8988T (cell line): ENCODE measurements around the gene PINK1.

Experiments
- DNase-seq: peaks from one replicate; pipeline ENCODE4 v3.0.0; 2011

Gene PINK1

DNA sequence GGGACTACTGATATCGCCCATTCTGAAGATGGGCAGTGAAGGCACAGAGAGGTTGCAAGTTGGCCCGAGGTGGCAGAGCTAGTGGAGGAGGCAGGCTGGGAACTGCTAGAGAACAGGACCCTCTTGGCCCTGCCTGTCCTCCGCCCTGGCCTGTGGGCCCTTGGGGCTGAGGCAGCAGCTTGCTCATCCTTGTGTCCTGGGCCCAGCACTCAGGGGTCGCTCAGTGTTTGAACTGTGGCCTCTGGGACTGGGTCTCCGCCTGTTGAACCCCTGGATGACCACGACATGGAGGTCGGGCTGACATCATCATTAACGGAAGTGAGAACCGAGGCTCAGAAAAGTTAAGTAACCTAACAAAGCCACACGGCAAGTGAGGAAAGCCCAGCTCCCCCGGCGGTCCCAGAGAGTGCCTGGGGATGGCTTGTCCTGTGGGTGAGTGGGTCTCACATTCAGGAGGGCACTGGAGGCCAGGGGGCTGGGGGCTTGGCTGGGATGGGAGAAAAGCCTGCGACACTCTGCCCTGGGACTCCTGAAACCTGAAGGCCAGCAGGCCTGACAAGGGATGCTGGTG is 50.9 kb downstream of the PINK1 start:
- no peak for DNase-seq

DNA sequence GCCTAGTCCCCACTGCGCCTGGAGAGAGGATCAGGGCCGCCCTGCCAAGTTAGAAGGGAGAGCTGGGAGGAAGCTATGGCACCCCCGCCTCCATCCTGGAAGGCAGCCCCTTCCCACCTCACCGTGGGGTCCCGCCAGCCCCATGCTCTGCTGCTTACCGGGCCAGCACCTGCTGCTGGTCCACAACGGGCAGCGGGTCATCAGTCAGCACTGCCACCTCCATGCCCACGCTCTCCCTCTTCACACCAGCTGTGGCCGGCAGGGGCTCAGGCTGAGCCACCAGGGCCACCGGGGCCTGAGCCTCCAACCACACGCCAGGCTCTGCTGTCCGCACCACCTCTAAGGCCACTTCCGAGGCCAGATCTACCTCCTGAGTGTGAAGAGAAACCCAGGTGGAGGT is 51.4 kb downstream of the PINK1 start:
- DNase-seq: no peak

- DNase-seq: no peak
These were observed 51.9 kb downstream of the PINK1 start for GRCh38 chr1:20685099-20685662.

- no peak for DNase-seq
These were observed 52.5 kb downstream of the PINK1 start for GRCh38 chr1:20685741-20686140.

DNA sequence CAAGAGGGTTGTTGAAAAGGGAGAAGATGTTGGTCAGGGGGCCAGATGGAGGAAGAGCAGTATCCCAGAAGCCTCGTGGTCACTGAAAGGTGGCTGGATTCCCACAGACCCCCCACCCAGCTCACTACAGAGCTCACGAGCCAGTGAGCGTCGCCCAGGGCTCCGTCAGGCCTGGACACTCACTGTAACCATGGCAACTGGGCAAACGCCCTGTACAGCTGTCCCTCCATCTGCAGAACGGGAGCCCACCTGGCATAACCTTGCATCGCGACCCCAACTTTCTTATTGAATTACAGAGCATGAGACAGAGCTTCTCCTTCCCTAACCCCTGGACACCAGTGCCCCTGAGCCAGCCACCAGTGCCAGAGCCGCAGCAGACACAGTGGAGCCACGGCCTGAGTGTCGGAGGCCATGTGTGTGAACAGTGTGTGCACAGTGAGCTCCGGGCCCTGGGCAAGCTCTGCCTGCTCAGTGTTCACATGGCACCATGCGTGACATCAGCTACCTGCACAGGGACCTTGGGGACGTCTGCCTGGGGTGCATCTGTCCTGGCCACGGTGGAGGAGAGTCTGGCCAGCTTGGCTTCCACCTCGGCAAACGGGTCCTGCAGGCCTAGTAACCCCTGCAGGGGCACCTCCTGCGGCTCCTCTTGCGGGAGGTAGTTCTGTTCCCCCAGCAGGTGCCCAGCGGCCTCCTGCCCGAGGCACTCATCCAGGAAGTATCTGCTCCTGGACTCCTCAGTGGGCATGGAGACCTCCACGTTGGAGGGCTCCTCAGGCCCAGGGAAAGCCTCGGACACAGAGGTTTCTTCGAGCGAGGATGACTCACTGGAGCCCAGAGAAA is 53.8 kb downstream of the PINK1 start:
- DNase-seq: no peak

GRCh38 chr1:20689645-20690056 is 56.4 kb downstream of the PINK1 start:
- no peak for DNase-seq

DNA sequence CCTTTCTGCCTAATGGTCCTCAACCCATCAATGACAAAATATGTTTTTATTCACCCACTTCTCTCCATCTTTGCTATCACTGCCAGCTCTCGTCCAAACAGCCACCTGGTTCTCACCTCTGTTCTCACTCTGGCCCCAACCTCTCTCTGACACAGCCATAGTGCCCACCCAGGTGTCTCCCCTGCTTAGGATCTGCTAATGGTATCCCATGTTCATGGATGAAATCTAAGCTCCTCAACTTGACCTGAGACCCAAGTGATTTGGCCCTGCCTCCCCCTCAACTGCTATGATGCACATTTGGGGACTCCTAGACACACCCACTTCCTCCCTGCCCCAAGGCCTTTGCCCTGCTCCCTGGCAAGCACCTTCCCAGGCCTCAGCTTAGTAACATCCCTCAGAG is 58.6 kb downstream of the PINK1 start:
- no peak for DNase-seq

DNA sequence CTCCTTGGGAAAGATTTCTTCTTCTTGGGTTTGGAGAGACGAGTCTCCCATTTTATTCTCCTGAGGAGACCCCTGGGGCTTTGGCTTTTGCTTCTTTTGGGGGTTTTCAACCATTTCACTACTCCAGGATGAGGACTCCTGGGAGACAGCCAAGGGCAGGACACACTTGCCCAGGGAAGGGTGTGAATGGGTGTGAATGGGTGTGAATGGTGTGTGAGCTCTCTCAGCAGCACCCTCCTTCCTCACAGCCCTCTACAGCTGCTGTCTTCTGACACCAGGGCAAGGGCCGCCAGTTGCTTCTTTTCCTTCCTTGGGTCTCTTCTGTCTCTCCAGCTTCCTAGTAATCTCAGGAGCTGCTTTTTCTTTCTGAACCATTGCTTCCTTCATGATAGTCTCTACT is 60.4 kb downstream of the PINK1 start:
- no peak for DNase-seq

GRCh38 chr1:20695515-20695914 is 62.3 kb downstream of the PINK1 start:
- no peak for DNase-seq

GRCh38 chr1:20696397-20697333 is 63.4 kb downstream of the PINK1 start:
- peak; percentile 77 for DNase-seq

- DNase-seq: no peak
These were observed 64.3 kb downstream of the PINK1 start for GRCh38 chr1:20697563-20697962.

DNA sequence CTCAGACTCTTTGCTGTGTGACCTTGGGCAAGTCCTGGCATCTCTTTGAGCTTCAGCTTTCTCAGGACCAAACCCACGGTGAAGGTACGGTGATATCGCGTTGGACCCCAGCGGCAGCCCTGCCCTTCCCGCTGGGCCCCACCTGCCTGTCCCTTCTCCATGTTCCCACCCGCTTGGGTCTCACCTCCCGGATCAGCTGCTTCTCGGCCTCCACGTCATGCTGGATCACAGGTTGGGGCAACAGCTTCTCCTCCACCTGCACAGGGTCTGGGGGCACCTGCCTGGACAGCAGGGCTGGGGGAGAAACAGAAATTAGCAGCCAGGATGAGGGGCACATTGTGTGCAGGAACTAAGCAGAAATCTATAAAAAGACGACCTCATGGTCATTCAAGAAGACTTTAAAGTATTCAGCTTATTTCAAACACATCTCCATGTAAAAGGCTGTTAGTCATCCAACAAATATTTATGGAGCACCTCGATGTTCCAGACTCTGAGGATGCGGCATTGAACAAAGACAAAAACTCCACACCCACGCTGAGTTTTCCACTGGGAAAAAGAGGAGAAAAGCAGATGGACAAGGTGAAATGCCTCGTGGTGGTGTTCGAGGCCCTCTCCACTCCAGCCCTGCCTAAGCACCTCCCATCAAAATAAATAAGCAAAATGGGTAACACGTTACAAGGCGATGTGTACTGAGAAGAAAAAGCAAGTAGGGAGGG is 65.1 kb downstream of the PINK1 start:
- DNase-seq: no peak

DNA sequence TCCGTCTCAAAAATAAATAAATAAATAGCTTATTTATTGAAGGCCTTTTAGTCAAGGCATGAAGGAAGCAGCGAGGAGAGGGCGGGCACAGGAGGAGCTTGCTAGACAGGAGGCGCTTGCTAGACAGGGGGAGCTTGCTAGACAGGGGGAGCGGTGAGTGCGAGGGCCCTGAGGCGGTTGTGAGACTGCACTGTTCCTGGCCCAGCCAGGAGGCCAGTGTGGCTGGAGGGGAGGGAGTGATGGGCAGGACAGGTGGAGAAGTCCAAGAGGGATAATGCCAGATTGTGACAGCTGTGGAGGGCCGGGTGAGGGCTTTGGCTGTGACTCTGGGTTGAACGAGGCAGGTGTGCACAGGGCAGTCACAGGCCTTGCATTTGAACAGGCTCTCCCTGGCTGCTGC is 66.3 kb downstream of the PINK1 start:
- DNase-seq: no peak

GRCh38 chr1:20700636-20701215 is 67.5 kb downstream of the PINK1 start:
- DNase-seq: no peak
